ENCODE results near the gene CCS.
"Not testable (repeated sequence)": the region's sequence is repeated elsewhere in the genome, so short reads cannot be mapped to it uniquely, and the experiment has no call there.

CCS gene

DNA sequence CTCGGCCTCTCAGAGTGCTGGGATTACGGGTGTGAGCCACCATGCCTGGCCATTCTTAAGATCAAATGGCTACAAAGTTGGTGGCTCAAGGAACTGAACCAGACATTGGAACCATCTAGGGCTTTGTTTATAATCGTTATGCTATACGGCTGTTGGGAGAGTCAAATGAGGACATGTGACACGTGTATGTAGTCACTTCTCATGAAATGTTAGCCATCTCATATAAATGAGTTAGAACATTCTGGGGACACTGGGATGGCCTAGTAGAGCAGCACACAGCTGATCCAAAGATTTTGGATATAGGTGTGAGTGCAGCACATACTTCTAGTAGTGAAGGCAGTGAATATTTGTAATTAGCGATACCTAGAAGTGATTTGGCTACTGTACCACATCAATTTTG is 38.9 kb downstream of the CCS start:
- no peak for DNase-seq

DNA sequence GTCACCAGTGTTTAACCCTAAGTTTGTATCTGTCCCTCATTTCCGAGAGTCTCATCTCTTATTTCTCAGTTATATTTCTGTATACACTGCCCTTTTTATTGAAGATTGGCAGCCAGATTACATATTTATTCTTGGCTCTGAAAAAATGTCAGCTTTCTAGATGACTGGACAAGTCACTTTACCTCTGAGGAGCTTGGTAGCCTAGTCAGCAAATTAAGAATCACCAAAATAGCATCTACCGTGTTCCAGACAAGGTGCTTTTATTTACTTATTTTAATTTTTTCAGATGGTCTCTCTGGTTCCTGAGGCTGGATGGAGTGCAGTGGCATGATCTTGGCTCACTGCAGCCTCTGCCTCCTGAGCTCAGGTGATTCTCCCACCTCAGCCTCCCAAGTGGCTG is 40.0 kb downstream of the CCS start:
- DNase-seq: no peak

DNA sequence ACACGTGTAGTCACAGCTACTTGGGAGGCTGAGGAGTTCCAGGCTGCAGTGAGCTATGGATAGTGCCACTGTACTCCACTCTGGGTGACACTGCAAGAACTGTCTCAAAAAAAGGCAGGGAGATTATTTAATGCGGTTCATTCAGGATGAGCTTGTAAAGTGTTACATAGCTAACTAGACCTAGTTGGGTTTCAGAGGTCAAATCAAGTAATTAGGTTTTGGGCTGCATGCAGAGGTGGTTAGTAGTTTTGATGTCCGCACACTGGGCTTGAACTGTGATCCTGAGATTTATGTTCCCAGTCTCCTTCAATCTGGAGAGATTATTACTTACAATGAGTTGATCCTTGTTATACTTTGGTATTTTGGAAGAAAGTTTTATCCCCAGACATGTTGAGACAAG is 43.4 kb downstream of the CCS start:
- DNase-seq: no peak

DNA sequence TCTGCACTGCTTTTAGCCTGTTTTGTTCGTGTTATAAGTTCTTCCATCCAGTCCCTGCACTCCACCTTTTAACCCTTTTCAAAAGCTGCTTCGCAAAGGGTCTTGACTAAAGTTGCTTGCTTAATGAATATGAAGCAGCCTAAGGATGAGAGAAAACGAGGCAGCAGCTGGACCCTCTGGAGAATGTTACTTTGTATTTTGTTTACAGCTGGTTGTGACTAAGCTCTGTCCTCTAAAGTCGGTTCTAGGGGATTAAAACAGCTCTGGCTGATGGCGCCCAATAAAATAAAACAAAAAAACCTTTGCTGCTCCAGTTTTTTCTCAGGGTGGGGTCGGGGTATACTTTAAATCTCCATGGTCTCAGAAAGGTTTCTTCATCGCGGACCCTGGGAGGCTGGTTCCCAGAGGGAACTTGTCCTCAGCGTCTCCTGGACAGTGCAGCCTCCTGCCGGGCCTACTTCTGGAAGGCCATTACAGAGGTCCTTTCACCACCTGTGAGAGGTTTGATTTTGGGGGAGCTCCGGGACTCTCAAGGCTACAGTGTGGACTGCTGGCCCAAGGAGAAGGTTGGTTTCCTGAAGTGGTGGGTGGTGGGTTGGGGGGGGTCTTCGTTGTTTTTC is 44.7 kb downstream of the CCS start:
- no peak for DNase-seq

DNA sequence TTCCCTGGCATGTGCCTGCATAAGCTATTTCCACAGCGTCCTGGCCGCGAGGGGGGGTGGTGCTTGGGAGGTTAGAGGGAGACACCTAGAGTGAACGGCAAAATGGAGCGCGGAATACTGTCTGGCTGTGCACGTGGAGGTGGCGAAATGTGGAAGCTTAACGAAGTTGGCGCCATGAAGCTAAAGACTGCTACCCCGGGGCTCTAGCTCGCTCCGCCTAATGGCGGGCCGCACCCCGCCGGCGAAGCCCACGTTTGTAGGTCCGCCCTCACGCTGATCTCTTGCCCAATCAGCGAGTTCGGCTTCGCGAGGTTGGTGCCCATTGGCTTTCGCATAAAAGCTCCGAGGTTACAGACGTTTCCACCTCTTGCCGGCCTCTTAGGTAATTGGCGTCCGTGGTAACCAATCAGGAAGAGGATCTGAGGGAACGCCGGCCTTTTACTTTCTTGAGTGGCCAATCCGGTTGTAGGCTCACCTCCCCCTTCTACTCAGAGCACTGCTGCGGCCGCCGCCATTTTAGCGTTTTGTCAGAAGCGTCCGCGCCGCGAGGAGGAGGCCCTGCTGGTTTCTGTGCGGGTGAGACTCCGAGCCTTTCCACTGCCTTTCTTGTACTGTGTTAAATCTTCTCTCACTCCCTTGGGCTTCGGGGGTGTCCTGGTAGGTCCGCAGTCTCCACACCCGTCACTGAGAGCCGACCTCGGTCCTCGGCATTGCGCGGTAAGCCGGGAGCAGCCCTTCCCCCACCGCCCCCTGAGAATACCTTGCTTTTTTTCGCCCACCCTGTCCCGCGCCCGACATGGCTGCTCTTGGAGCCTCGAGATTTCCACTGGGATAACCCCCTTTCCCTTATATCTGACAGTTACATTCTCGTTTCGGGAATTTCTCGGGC is 45.4 kb downstream of the CCS start, which contains the start of gene RBM4:
TSS of gene RBM4 (plus strand) at position 527 of the 889 bp plus-strand sequence. CDS start 1,009 bp downstream, outside the sequence.
- peak; percentile 100 for DNase-seq

DNA sequence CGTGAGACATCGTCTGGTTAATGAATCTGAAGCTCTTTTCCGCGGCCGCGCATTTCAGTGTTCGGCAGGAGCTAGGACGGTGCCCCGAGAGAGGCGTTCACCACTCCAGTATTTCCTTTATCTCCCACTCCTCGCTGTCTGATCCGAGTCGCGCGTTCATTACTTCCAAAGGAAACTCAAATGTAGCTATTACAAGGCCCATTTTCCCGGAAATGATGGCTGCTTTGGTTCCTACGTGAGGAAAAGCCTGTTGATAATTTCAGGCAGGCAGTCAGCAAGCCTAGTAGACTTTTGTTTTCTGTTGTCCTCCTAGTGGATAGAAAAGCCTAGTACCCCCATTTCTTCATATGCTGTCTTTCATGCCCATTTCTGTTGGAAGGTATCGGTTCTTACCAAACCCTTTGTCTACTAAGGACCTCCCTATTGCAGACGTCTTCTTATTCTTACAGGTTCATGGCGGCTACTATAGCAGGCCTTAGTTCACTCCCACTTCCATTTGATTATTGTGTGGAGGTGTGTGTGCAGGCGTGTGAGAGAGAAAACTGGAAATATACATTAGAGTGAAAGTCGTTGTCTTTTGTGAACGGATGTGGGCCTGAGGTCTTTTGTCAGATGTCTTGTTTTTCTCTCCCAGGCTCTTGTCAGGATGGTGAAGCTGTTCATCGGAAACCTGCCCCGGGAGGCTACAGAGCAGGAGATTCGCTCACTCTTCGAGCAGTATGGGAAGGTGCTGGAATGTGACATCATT is 46.3 kb downstream of the CCS start:
- peak; percentile 37 for DNase-seq

DNA sequence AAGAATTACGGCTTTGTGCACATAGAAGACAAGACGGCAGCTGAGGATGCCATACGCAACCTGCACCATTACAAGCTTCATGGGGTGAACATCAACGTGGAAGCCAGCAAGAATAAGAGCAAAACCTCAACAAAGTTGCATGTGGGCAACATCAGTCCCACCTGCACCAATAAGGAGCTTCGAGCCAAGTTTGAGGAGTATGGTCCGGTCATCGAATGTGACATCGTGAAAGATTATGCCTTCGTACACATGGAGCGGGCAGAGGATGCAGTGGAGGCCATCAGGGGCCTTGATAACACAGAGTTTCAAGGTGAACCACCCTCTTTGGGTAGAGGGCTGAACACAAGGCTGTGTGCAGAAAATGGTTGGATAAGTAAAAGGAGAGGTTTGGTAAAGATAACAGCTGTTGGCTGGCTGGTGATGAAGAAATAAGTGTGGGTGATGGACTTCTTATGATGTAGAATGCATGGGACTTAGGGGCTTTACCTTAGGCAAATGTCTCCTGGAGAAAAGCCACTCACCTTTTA is 46.9 kb downstream of the CCS start:
- DNase-seq: not testable (repeated sequence)

DNA sequence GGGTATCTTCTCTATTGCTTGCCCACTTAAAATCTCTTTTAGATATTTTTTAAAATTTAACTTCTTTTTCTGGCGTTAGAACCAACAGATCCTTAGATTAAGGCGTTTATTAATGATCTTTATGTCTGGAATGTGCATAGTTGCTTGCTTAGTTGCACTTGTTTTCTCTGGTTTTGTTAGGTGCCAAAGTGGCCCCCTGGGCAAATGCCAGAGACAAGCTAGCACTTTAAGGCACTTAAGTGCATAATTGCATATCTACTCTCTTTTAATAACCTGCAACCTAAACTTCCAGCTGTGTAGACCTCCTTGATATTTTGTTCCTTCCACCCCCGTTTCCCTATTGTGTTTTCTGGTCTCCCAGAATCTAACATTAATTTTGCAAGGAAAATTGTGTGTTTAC is 48.8 kb downstream of the CCS start:
- DNase-seq: no peak

DNA sequence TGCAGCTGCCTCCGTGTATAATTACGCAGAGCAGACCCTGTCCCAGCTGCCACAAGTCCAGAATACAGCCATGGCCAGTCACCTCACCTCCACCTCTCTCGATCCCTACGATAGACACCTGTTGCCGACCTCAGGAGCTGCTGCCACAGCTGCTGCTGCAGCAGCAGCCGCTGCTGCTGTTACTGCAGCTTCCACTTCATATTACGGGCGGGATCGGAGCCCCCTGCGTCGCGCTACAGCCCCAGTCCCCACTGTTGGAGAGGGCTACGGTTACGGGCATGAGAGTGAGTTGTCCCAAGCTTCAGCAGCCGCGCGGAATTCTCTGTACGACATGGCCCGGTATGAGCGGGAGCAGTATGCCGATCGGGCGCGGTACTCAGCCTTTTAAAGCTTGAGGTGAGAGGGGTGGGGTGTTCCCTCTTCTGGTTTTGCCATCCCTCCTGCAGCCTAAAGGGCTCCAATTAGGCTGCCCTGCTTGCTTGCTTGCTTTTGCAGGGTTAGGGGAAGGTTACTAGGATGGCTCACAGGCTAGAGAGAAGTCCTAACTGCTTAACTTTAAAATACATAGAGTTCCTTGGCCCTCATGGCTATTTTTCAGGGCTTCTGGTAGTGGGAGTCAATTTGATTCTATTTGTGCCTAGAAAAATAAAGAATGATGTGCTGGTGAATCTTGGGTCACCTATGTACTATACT is 50.9 kb downstream of the CCS start:
- DNase-seq: no peak

DNA sequence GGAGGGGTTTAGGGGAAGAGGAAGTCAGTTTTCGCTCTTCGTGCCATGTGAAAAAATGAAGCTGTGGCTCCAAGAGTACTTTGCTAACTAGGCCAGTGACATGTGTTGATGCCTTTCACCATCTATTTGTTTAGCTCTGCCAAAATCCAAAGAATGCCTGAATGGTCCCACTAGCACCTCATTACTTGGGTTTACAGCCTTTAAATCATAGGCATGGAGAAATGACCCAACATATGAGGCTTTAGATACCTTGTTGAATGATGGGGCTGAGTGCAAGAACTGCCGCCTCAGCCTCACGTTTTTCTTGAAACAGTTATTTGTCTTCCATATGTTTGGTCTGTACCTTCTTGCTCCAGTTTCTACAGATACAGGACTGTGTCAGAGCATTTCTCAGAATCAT is 53.8 kb downstream of the CCS start:
- no peak for DNase-seq

DNA sequence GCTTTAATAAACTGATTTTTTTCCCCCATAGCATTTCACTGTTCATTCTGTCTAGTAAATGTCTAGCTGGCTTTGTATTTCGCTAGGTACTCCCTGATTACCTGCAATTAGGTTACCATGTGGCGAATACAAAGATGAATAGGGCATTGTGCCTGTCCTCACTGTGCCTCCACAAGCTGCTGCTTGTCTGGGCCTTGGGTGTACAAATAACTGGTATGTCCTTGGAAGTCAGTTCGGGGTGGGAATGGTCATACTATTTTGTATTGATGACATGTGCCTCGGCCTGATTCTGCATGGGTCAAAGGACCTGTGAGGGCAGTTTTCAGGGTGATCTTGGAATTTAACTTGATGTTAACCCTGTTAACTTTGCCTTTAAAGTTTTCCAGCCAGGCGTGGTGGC is 56.9 kb downstream of the CCS start:
- no peak for DNase-seq

DNA sequence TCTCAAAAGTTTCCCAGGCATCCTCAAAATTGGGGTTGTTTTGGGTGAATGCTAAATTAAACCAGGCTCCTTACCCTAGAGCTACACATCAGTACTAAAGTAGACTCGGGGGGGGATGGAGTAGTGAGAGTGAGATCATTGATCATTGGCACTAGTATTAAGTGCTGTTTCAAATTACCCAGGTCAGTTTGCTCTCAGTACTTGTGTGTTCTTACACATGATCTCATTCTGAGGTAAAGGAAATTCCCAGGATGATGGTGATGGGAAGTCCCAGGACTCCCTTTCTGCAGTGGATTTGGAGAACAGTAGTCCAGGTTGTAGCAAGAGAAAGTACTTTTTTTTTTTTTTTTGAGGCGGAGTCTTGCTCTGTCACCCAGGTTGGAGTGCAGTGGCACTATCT is 58.0 kb downstream of the CCS start:
- no peak for DNase-seq

DNA sequence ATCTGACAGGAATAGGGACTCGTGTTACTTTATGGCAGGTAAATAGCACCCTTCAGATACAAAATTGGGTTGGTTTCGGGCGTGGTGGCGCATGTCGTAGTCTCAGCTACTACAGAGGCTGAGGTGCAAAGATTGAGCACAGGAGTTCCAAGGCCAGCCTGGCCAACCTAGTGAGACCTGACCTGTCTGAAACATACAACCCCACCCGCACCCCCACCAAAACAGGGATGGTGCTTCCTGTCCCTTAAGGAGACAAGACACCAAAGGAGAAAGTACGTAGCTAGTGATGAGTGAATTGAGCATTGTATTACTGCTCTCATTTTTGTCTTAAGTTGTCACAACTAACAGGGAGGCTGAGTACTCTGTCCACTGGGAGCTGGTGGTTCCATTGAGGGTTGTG is 59.7 kb downstream of the CCS start:
- DNase-seq: no peak

DNA sequence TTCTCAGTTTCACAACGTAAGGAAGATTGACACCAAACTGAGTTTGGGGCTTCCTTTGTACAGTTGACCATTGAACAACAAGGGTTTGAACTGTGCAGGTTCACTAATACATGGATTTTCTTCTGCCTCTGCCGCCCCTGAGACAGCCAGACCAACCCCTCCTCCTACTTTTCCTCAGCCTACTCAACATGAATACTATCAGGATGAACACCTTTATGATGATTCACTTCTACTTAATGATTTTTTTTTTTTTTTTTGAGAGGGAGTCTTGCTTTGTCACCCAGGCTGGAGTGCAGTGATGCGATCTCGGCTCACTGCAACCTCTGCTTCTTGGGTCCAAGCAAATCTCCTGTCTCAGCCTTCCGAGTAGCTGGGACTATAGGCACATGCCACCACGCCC is 60.1 kb downstream of the CCS start:
- no peak for DNase-seq

Data from RPMI8226 (cell line).